ENCODE measurements around the gene P2RY14.

Gene P2RY14

DNA sequence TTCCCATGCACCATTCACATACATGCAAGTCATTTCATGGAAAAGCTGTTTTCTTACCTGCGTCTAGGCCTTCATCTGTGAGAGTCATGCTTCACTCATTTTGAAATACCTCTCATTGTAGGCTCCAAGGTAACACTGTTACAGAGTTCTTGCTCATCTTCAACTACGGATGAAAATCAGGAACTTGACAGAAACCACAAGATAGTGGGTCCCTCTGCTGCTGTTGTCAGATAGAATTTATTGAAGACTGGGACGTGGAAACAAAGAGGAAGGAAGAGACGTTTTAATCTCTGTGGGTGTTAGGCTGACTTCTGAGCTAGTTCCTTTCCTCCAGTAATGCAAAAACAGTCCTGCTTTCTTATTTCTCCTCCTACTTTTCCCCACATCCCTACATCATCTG, at the start of gene P2RY14:
Gene P2RY14 (minus strand): TSS at position 313 of the 400 bp plus-strand sequence. CDS start 64,226 bp downstream, outside the sequence.
- DNase-seq (ENCODE audit: low read depth, low spot score), result no peak

DNA sequence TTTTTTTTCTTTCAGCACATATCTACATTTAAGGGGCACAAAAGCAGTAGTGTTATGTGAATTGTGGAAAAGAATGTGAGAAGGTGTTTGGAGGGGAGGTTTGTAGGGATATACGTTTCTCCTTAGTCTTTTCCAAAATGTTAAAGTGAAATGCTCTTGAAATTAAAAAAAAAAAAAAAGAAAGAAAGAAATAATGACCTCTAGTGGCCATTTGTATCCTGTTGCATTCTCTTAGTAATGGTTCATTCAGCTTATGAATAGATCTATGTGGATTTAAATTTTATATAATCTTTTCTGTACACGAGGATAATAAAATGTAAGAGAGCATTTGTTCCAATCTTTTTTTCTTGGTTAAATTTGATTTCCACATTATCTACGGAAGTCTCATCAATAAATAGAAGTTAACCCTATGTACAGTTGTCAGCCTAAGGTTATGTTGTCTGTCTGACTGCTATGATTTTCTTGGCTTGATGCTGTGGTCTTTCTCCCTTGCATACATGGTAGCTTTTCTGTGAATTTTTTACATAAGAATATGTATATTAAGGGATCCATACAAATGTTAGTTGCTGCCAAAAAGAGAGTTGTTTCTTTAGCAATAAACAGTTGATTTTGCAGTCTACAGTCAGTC, 49.3 kb upstream of the P2RY14 start:
- peak; percentile 23 for DNase-seq (ENCODE audit: low read depth, low spot score)

DNA sequence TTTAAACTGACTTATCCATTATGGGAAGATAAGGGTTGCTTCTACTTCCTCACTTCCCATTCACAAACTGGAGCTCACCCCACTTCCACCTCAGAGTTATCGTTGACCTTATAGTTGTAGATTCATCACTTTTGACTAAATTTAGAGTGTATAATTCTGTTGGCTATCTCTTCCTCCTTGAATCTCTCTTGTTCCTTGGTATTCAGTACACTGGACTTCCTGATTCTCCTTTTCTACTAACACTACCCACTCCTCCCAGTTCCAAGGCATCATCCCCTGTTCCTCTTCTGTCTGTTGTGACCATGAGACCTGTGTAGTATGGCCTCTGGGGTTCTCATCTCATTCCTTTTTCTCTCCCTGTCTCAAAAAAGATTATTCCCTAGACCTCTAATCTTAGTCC, 44.2 kb upstream of the P2RY14 start:
- no peak for DNase-seq (ENCODE audit: low read depth, low spot score)

GRCh38 chr3:151321526-151321925, 43.2 kb upstream of the P2RY14 start:
- DNase-seq (ENCODE audit: low read depth, low spot score), result no peak

- no peak for DNase-seq (ENCODE audit: low read depth, low spot score)
These were observed 41.8 kb upstream of the P2RY14 start for GRCh38 chr3:151320131-151320530.

- DNase-seq (ENCODE audit: low read depth, low spot score), result no peak
These were observed 41.3 kb upstream of the P2RY14 start for GRCh38 chr3:151319628-151320027.

GRCh38 chr3:151318991-151319390, 40.6 kb upstream of the P2RY14 start:
- DNase-seq (ENCODE audit: low read depth, low spot score), result no peak

- no peak for DNase-seq (ENCODE audit: low read depth, low spot score)
These were observed 40.0 kb upstream of the P2RY14 start for GRCh38 chr3:151318313-151318712.

DNA sequence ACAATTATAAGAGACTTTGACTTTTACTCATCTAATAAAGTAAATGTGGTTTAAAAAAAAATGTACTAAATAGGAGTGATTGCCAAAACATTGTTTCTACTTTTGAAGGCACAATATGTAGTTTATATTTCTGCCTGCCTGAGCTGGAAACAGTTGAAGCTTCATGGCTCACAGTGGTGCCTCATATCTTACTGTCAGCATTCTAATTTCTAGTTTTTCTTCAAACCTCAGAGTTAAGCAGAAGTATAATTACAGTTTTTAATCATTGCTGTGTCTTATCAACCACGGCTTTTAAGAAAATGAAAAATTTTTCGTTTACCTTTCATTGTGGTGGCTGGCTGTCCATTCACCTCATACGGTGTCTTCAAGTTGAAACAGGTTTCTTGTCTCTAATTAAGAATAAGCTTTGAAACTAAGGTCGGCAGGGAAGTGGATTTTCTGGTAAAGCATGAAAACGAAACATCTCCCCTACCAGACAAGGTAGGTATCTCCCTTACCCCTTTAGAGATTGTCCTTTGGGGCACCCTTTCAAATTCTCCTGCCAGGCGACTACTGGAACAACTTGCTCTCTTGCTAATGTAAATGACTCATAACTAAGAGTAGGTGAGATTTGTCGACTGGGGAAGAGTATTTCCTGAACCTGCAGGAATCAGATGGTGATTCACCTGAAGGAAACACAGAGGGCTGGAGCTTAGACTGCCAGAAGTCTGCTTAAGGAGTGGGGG, 38.1 kb upstream of the P2RY14 start, which contains the start of gene GPR87:
Gene GPR87 (minus strand): TSS at position 554 of the 725 bp plus-strand sequence. CDS start 16,720 bp downstream, outside the sequence.
- DNase-seq (ENCODE audit: low read depth, low spot score), result peak; percentile 24

DNA sequence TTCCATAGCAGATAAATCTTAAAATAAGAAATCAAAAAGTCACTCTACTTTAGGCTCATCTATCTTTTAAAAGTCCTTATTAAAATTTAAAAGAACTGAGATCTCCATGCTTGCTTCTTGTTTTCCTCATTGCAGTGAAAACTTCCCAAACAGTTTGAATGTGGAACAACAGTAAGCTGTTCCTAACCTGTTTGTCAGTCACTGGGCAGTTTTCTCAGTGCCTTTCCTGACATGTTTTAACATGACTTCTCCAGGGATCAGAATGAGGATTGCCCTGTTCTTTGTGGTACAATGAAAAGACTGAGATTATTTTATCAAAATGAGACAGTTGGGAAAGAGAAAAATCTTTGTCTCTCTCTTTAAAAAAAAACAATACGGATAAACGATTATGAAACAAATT, 37.5 kb upstream of the P2RY14 start:
- DNase-seq (ENCODE audit: low read depth, low spot score), result no peak

DNA sequence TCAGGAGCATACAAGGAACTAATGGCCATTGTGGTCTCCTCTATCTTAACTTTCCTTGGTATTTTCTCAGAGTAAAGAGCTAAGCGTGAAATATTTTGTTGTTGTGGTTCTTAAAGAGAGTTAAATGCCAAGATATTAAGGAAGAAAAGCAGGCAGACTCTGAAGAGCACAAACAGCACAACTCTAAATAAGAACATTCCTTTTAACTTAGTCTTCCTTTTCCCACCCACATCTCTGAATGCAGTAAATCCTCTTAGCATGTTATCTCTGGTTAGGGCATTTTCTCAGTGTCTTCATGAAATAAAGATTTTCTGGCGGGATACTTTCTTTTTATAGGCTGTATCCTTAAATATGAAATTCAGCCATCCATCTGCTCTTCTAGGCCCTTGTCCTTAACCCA, 36.8 kb upstream of the P2RY14 start:
- DNase-seq (ENCODE audit: low read depth, low spot score), result peak; percentile 29

GRCh38 chr3:151314593-151314992, 36.3 kb upstream of the P2RY14 start:
- no peak for DNase-seq (ENCODE audit: low read depth, low spot score)

DNA sequence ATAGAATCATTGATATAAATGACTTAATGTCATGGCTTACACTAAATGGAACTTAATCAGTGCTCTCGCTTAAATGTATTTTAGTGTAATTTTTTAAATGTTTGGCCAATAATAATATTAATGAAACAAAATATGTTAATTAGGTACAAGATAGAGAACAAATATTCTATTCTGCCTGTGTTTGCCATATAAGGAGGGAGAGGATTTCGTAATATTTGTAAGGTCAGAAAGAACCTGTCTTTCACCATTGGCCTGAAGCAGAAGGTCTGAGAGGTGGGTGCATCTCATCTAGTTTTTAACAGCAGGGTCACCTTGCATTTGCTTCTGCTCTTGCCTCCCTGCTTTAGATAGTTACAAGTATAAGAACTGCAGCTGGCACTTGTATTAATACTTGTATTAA, 35.8 kb upstream of the P2RY14 start:
- no peak for DNase-seq (ENCODE audit: low read depth, low spot score)

DNA sequence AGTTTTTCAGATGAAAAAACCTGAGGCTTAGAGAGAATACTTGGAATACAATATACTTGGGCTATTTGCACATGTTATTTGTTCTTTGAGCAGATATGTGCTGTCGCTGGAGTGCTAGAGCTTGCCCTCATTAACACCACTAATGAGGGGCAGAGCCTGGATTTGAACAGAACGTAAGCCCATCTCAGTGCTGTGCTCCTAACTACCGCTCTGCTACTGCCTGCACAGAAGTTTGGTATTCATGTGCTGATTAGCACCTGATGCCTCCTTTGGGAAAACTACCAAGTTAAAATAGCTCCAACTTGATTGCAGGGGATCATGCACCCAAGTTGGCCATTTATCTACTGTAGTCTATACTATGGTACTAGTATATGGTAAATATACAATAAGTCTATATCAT, 34.6 kb upstream of the P2RY14 start:
- DNase-seq (ENCODE audit: low read depth, low spot score), result no peak

DNA sequence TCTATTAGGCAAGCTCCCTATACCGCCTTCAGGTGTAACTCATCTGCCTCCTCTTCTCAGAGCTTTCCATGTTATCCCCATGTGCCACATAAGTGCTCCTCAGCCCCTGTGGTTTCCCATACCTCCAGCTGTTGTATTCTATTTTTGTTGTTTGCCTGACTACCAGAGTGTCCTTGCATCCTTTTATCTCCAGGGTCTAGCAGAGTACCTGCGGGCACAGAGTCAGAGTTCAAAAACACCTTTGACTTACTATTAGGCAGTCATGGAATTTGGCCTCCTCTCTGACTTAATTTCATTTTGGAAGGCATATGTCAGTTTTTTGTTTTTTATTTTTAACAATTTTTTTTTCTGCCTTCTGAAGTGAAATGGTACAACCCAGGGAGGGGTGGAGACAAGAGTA, 31.2 kb upstream of the P2RY14 start:
- no peak for DNase-seq (ENCODE audit: low read depth, low spot score)

- no peak for DNase-seq (ENCODE audit: low read depth, low spot score)
These were observed 29.5 kb upstream of the P2RY14 start for GRCh38 chr3:151307583-151308488.

DNA sequence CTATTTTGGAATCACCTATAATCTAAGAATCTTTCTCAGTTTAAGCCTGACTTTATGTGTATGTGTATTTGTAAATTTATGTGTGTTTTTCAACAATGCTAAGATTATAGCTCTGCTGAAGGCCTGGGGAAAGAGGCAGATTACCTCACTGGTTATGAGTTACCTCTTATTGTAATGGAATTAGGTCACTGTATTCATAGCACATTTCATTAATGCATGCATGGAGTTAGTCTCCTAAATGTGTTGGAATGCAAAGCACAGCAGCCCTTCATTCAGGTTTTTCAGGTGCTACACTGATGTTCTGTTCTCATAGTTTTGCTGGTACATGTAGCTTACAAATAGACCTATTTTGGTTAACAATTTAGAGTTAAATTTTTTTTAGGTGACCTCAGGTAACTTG, 28.8 kb upstream of the P2RY14 start:
- peak; percentile 28 for DNase-seq (ENCODE audit: low read depth, low spot score)

GRCh38 chr3:151306168-151306810, 27.9 kb upstream of the P2RY14 start:
- DNase-seq (ENCODE audit: low read depth, low spot score), result no peak

GRCh38 chr3:151305775-151306151, 27.4 kb upstream of the P2RY14 start:
- no peak for DNase-seq (ENCODE audit: low read depth, low spot score)

- peak; percentile 98 for DNase-seq (ENCODE audit: low read depth, low spot score)
These were observed 26.9 kb upstream of the P2RY14 start for GRCh38 chr3:151305060-151305774.

DNA sequence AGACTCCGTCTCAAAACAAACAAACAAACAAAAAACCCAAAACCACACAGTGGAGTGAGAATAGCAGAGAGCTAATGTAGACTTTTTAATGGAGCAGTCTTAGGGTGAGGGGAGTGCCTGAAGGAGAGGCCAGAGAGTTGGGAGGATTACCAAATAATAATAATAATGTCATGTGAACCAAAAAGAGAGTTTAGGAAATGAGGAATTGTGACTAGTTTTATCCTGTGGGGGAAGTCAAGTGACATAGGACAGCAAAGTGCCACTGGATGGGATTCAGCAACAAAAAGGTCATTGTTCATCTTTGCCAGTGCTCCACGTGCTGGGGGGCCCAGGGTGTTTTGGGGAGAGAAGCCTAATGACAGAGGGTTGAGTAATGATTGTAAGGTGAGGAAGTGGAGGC, 25.4 kb upstream of the P2RY14 start:
- no peak for DNase-seq (ENCODE audit: low read depth, low spot score)
